H54 (cell line): ENCODE measurements around the gene SIX5.
A peak's percentile ranks its signal among the peaks of the same experiment; 100 is the strongest.
"Not testable (repeated sequence)": the region's sequence is repeated elsewhere in the genome, so short reads cannot be mapped to it uniquely, and the experiment has no call there.

Experiments
- DNase-seq: peaks from one replicate; pipeline ENCODE4 v3.0.0; 2011; ENCODE audit warnings: low spot score, mixed read lengths; ENCODE audit not compliant: insufficient read length
- FAIRE-seq: peaks from 3 replicates; lab custom pipeline; 2011; peaks lifted over from hg19 to GRCh38; lab: Jason Lieb, UNC
- POLR2A ChIP-seq: IDR thresholded peaks from 2 replicates; pipeline ENCODE4 v1.6.1; 2011; ENCODE audit warnings: low read depth, mild to moderate bottlenecking, low read length

SIX5 gene

DNA sequence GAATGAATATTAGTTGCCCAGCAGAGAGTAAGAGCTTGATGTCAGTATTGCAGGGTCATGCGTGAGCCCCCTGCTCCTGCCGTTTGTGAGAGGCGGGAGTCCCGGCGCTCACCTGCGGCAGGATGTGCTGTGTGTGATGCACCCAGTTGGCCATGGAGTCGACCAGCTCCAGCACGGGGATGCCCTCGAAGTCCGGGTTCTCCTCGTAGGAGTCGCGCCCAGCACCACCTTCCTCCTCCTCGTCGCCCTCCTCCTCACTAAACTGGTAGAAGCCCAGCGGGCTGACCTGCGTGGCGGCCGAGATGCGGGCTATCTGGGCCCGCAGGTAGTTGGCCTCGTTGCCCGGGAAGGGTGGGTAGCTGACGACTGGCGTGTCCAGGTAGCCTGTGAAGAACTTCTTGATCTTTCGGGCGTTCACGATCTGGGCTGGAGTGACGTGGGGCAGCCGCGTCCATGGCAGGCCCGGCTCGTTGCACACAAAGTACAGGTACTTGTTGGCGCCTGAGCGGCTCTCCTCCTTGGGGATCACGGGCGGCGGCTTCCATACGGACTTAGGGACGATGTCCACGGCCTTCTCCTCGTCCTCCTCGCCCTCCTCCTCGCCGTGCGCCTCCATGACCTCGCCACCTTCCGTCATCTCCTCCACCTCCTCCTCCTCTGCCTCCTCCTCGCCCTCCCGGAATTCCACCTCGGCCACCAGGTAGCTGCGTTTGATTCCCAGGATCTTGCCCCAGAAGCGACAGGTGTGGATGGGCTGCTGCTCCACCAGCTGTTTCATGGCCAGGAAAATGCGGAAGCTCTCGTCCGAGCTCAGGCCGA, 35.3 kb upstream of the SIX5 start:
- no peak for DNase-seq
- no peak for FAIRE-seq
- TF ChIP-seq POLR2A = no peak

GRCh38 chr19:45801603-45802175, 32.6 kb upstream of the SIX5 start:
- no peak for FAIRE-seq
- DNase-seq = no peak
- TF ChIP-seq POLR2A = no peak

- TF ChIP-seq POLR2A = no peak
- FAIRE-seq (peak; percentile 69), DNase-seq (no peak)
These were observed 31.1 kb upstream of the SIX5 start for GRCh38 chr19:45800070-45800553.

DNA sequence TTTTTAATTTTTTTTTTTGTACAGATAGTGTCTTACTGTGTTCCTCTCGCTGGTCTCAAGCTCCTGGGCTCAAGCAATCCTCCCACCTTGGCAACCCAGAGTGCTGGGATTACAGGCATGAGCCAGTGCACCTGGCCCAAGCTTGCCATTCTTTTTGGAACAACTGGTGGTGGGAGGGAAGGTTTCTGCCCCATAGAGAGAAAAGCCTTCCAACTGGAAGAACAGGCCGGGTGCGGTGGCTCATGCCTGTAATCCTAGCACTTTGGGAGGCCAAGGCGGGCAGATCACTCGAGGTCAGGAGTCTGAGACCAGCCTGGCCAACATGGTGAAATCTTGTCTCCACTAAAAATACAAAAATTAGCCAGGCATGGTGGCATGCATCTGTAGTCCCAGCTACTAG, 30.5 kb upstream of the SIX5 start:
- not testable (repeated sequence) for FAIRE-seq, DNase-seq

- peak; percentile 51 for DNase-seq
- FAIRE-seq = no peak
- TF ChIP-seq POLR2A = no peak
These were observed 30.0 kb upstream of the SIX5 start for GRCh38 chr19:45798995-45799517.

DNA sequence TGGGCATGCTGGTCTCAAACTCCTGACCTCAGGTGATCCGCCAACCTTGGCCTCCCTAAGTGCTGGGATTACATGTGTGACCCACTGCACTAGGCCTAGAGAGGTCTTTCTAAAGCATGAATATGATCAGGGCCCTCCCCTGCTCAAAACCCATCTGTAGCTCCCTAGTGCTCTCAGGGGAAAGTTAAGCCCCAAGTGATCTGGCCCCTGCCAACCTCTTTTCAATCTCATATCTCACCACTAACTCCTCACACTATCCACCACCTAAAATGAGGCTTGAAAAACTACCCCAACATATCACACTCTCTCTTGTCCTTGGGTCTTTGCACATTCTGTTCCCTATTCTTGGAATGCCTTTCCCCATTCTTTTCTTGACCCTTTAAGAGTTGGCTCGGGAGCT, 25.6 kb upstream of the SIX5 start:
- no peak for TF ChIP-seq POLR2A
- FAIRE-seq = no peak
- DNase-seq = no peak

- FAIRE-seq (no peak), DNase-seq (no peak)
- no peak for TF ChIP-seq POLR2A
These were observed 24.8 kb upstream of the SIX5 start for GRCh38 chr19:45793876-45794275.

- FAIRE-seq (no peak), DNase-seq (no peak)
- TF ChIP-seq POLR2A = no peak
These were observed 24.1 kb upstream of the SIX5 start for GRCh38 chr19:45793178-45793564.

- FAIRE-seq = peak; percentile 86
These were observed 23.6 kb upstream of the SIX5 start, which contains the start of gene DMWD for GRCh38 chr19:45792470-45793177. TSS of gene DMWD (minus strand) at chr19:45792845. CDS start at chr19:45792756, 89 bp downstream.

DNA sequence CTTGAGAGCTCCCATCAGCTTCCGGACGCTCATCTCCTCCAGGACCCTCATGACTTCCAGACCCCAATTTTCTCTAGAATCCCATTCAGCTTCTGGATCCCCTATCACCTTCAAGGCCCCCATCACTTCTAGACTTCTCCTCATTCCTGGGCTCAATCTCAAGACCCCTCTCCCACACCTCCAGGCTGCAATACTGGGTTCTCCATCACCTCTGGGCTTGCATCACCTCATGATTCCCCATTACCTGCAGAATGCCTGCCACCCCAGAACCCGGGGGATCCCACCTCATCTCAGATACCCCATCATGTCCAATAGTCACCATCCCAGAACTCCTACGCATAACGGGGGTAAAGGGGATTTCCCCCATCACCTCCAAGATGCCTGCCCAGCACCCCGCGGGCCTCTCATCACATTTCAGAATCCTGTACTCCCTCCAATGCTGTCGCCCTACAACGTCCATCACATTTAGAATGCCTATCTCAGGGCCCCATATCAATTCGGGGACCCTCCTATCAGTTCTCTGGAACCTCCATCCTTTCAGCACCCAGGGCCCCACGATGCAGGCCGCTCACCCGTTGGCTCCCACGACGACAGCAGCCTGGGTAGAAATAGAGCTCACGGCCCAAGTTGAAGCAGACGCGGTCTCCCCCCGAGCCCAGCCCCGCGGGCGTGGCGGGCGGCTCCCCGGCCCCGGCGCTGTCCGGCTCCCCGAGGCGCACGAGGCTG, 22.9 kb upstream of the SIX5 start:
- FAIRE-seq (no peak), DNase-seq (no peak)
- no peak for TF ChIP-seq POLR2A

More at GRCh38 chr19:45792470-45793177, 23.6 kb upstream of the SIX5 start, which contains the start of gene DMWD:
- peak; percentile 68 for DNase-seq
- peak; percentile 54 for TF ChIP-seq POLR2A

DNA sequence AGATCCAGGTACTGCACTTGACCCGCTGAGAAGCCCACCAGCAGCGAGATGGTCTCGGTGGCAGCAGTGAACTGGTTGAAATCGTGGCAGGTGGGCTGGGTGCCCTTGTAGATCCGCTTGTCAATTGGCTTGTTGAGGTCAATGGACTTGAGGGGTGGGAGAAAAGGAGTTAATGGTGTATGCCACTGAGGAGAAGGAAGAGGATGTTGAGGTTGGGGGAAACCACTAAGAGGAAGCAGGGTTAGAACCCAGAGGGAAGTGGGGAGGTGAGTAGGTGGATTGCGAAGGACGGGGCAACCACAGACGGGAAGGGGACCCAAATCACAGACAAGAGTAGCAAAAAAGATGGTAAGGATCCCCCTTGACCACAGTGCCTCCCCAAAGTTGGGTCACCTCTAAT, 21.9 kb upstream of the SIX5 start:
- DNase-seq (no peak), FAIRE-seq (no peak)
- no peak for TF ChIP-seq POLR2A

DNA sequence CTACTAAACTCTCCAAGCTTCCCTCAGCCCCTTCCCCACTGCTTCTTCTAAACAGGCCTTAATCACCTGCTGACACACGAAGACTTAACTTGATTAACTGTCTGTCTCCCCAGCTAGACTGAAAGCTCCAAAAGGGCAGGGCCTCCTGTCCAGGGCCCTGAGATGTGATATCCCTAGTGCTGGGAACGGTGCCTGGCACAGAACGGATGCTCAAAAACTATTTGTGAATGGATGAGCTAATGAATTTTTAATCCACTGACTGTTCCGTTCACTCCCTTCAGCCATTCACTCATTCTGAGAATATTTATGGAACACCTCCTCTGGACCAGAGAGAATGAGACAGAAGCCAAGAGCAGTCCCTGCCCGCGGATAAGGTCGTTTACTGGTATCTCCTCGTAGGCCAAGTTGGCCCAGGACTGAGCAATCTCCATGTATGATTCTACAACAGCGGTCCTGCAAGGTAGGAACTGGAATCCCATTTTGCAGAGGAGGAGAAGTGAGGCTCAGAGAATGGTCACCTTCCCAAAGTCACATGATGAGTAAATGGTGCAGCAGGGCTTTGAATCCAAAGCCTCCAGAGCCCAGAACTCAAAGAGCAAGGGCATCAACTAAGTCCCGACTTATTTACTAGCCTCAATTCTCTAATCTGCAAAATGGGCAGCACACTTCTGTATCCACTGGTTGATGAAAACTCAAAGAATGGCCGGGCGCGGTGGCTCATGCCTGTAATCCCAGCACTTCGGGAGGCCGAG, 20.2 kb upstream of the SIX5 start:
- TF ChIP-seq POLR2A = no peak
- DNase-seq = no peak
- no peak for FAIRE-seq

GRCh38 chr19:45786533-45786894, 17.5 kb upstream of the SIX5 start:
- no peak for FAIRE-seq
- no peak for DNase-seq
- TF ChIP-seq POLR2A = no peak
